GM19463 (cell line): ENCODE results near the gene GAD2.

Experiments used
- ATAC-seq: cut with Tn5 transposase; IDR thresholded peaks from one replicate; pipeline ENCODE4 v1.9.1; 2021; ENCODE audit warnings: mild to moderate bottlenecking, moderate library complexity; ENCODE audit not compliant: unreplicated experiment

The GAD2 gene

GRCh38 chr10:26221541-26221940, 5.0 kb downstream of the GAD2 start:
- no peak for ATAC-seq

GRCh38 chr10:26222563-26222962, 6.0 kb downstream of the GAD2 start:
- no peak for ATAC-seq

GRCh38 chr10:26225322-26225721, 8.7 kb downstream of the GAD2 start:
- ATAC-seq = no peak

- ATAC-seq = no peak
Measured at GRCh38 chr10:26227786-26228185, 11.2 kb downstream of the GAD2 start.

GRCh38 chr10:26232174-26232573, 15.6 kb downstream of the GAD2 start:
- ATAC-seq = no peak

- no peak for ATAC-seq
Measured at GRCh38 chr10:26235761-26236160, 19.2 kb downstream of the GAD2 start.

GRCh38 chr10:26238378-26238777, 21.8 kb downstream of the GAD2 start:
- no peak for ATAC-seq

GRCh38 chr10:26242706-26243350, 26.3 kb downstream of the GAD2 start:
- ATAC-seq = no peak

- ATAC-seq = no peak
Measured at GRCh38 chr10:26243351-26243720, 26.8 kb downstream of the GAD2 start.

GRCh38 chr10:26249681-26250080, 33.1 kb downstream of the GAD2 start:
- no peak for ATAC-seq

- no peak for ATAC-seq
Measured at GRCh38 chr10:26251925-26252324, 35.4 kb downstream of the GAD2 start.

GRCh38 chr10:26254616-26255015, 38.0 kb downstream of the GAD2 start:
- ATAC-seq = no peak

GRCh38 chr10:26259341-26259740, 42.8 kb downstream of the GAD2 start:
- no peak for ATAC-seq

- ATAC-seq = no peak
Measured at GRCh38 chr10:26269754-26270153, 53.2 kb downstream of the GAD2 start.

GRCh38 chr10:26274391-26274790, 57.8 kb downstream of the GAD2 start:
- no peak for ATAC-seq

- ATAC-seq = no peak
Measured at GRCh38 chr10:26278295-26278694, 61.7 kb downstream of the GAD2 start.

GRCh38 chr10:26290236-26290635, 73.7 kb downstream of the GAD2 start:
- no peak for ATAC-seq

GRCh38 chr10:26291721-26292480, 75.3 kb downstream of the GAD2 start:
- ATAC-seq = no peak

- no peak for ATAC-seq
Measured at GRCh38 chr10:26296360-26296759, 79.8 kb downstream of the GAD2 start.

- no peak for ATAC-seq
Measured at GRCh38 chr10:26300001-26300400, 83.4 kb downstream of the GAD2 start.

GRCh38 chr10:26303366-26303765, 86.8 kb downstream of the GAD2 start:
- ATAC-seq = no peak

GRCh38 chr10:26310361-26310760, 93.8 kb downstream of the GAD2 start:
- ATAC-seq = peak; percentile 72
